ENCODE results near the gene RAPGEF3. TPM values are rescaled to one million over a fixed set of nuclear protein-coding genes. Genes with fewer than 3 reads are reported as not detected.
A peak's percentile ranks its signal among the peaks of the same experiment; 100 is the strongest.

The RAPGEF3 gene
- total RNA-seq, 1 donor from 2014 or later, result 1.4 TPM

- no peak for DNase-seq (ENCODE audit: low read depth, low spot score)
- no peaks in the 10 kb centered on the region for H3K9me3 Mint-ChIP-seq
- no peak overlapping the region for H3K27ac Mint-ChIP-seq (ENCODE audit: unreplicated experiment)
- TF ChIP-seq, protein P1, sequence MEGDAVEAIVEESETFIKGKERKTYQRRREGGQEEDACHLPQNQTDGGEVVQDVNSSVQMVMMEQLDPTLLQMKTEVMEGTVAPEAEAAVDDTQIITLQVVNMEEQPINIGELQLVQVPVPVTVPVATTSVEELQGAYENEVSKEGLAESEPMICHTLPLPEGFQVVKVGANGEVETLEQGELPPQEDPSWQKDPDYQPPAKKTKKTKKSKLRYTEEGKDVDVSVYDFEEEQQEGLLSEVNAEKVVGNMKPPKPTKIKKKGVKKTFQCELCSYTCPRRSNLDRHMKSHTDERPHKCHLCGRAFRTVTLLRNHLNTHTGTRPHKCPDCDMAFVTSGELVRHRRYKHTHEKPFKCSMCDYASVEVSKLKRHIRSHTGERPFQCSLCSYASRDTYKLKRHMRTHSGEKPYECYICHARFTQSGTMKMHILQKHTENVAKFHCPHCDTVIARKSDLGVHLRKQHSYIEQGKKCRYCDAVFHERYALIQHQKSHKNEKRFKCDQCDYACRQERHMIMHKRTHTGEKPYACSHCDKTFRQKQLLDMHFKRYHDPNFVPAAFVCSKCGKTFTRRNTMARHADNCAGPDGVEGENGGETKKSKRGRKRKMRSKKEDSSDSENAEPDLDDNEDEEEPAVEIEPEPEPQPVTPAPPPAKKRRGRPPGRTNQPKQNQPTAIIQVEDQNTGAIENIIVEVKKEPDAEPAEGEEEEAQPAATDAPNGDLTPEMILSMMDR (conservative IDR thresholded peaks at IDR 0.05), result no peak
- H3K4me1 Mint-ChIP-seq, result peaks cover 12% of the 10 kb centered on the region
- no peak overlapping the region for H3K4me3 Mint-ChIP-seq
- H3K36me3 Mint-ChIP-seq (ENCODE audit: low read depth), result no peaks in the 10 kb centered on the region
- H3K27me3 Mint-ChIP-seq (ENCODE audit: low read depth), result no peaks in the 10 kb centered on the region
Measured at GRCh38 chr12:47722941-47723631, 35.6 kb downstream of the RAPGEF3 start.

DNA sequence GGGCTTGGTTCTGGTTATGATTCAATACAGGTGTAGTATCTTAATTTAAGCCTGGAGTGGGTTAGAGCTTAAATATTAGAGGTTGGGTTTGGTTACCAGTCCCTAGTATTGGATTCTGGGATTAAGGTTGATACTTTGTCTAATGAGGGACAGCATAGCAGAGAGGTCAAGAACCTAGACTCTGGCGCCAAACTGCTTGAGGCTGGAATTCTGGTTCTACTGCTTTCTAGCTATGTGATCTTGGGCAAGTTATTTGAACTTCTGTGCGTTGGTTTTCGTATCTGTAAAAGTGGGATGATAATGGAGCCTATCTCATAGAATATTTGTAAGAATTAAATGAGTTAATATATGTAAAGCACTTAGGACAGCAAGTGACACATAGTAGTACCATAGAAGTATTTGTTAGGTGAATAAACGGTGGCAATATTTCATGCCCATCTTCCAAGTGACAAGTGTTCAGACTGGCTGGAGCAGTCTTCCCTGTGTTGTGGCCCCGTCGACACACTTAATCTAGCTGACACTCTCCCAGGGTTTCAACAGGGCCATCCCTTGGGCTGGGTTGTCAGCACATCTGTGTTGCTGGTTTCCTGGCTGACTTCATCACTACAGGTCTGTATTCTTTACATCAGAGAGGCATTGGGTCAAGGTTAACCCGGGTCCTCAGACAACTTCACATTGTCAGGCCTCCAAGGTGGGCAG, 36.4 kb downstream of the RAPGEF3 start:
- peaks cover 16% of the 10 kb centered on the region for H3K4me1 Mint-ChIP-seq
- H3K36me3 Mint-ChIP-seq (ENCODE audit: low read depth), result no peaks in the 10 kb centered on the region
- no peaks in the 10 kb centered on the region for H3K27me3 Mint-ChIP-seq (ENCODE audit: low read depth)
- H3K9me3 Mint-ChIP-seq, result no peaks in the 10 kb centered on the region
- DNase-seq (ENCODE audit: low read depth, low spot score), result no peak
- H3K4me3 Mint-ChIP-seq, result no peak overlapping the region
- no peak overlapping the region for H3K27ac Mint-ChIP-seq (ENCODE audit: unreplicated experiment)
- TF ChIP-seq, protein P1 (conservative IDR thresholded peaks at IDR 0.05), result no peak

DNA sequence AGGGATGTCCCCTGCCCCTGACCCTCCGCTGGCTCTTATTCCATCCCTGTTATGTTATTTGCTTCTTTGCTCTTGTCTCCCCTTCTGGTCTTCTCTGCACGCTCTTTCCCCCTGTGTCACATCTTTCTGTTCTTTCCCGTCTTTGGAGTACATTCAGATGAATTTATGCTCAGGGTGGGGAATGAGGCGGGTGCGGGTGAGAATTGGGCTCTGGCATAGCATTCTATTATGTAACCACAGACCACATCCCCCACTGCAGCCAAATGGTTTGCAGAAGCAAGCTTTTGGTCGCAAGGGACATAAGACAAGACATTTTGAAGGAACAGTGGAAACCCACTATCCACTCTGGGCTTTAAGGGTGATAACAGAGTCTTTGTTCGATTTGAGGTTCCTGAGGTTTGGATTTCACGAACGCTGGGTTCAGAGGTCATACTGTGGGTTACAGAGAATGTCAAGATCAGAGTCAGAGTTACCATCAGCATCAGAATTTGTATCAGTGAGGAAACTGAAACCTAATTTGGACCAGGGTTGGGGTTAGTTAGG, 37.2 kb downstream of the RAPGEF3 start:
- TF ChIP-seq, protein P1 (conservative IDR thresholded peaks at IDR 0.05), result no peak
- no peaks in the 10 kb centered on the region for H3K36me3 Mint-ChIP-seq (ENCODE audit: low read depth)
- no peaks in the 10 kb centered on the region for H3K27me3 Mint-ChIP-seq (ENCODE audit: low read depth)
- no peak overlapping the region for H3K27ac Mint-ChIP-seq (ENCODE audit: unreplicated experiment)
- no peak for DNase-seq (ENCODE audit: low read depth, low spot score)
- no peak overlapping the region for H3K4me3 Mint-ChIP-seq
- H3K9me3 Mint-ChIP-seq, result no peaks in the 10 kb centered on the region
- H3K4me1 Mint-ChIP-seq, result peaks cover 22% of the 10 kb centered on the region

- Mint-ChIP-seq H3K9me3 (no peaks in the 10 kb centered on the region), H3K27ac (ENCODE audit: unreplicated experiment) (no peak overlapping the region), H3K27me3 (ENCODE audit: low read depth) (no peaks in the 10 kb centered on the region), H3K4me1 (peaks cover 30% of the 10 kb centered on the region), H3K36me3 (ENCODE audit: low read depth) (no peaks in the 10 kb centered on the region), H3K4me3 (no peak overlapping the region)
- DNase-seq (ENCODE audit: low read depth, low spot score), result no peak
- TF ChIP-seq, protein P1 (conservative IDR thresholded peaks at IDR 0.05), result no peak
Measured at GRCh38 chr12:47718531-47718930, 40.1 kb downstream of the RAPGEF3 start.

- Mint-ChIP-seq H3K4me1 (peaks cover 30% of the 10 kb centered on the region), H3K9me3 (no peaks in the 10 kb centered on the region), H3K27ac (ENCODE audit: unreplicated experiment) (peak overlapping the region; percentile 48), H3K36me3 (ENCODE audit: low read depth) (no peaks in the 10 kb centered on the region), H3K27me3 (ENCODE audit: low read depth) (no peaks in the 10 kb centered on the region), H3K4me3 (no peak overlapping the region)
- TF ChIP-seq, protein P1 (conservative IDR thresholded peaks at IDR 0.05), result peak; percentile 82
- peak; percentile 65 for DNase-seq (ENCODE audit: low read depth, low spot score)
Measured at GRCh38 chr12:47717443-47718193, 41.1 kb downstream of the RAPGEF3 start.
